ENCODE results near the gene GFOD1. TPM values are rescaled to one million over a fixed set of nuclear protein-coding genes. Genes with fewer than 3 reads are reported as not detected.
A peak's percentile ranks its signal among the peaks of the same experiment; 100 is the strongest.

The GFOD1 gene
- total RNA-seq, 2 donors from 2014 or later = 3.3 to 5.2 TPM

DNA sequence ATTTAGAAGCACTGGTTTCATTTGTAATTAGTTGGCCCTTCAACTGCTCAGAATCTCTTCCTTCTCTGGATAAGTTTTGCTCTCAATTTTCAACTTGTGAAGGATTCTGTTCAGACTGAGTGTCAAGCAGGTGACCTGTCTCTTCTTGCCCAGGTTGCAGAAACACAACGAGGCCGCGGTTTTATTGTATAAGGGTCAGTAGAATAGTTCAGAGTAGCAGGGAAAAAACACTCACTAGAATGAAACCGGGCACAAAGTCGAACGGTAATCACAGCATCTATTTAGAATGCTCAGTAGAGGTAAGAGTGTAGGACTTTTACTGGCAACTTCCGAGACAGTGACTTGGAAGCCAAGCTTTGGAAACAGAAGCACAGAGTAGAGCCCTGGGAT lies 17.9 kb upstream of the GFOD1 start:
- no peaks in the 10 kb centered on the region for H3K36me3 Mint-ChIP-seq (ENCODE audit: insufficient read depth in 2 of 2)
- H3K9me3 Mint-ChIP-seq = no peaks in the 10 kb centered on the region
- peaks cover 7% of the 10 kb centered on the region for H3K27me3 Mint-ChIP-seq (ENCODE audit: low read depth)
- DNase-seq (no peak), ATAC-seq (replicated peaks in 1 of 2) (no peak)
- H3K4me3 Mint-ChIP-seq = no peak overlapping the region
- H3K27ac Mint-ChIP-seq = no peak overlapping the region
- H3K4me1 Mint-ChIP-seq (ENCODE audit: low read depth) = peaks cover 3% of the 10 kb centered on the region

GRCh38 chr6:13504611-13505344 lies 17.4 kb upstream of the GFOD1 start:
- DNase-seq = no peak
- no peak overlapping the region for H3K4me3 Mint-ChIP-seq

GRCh38 chr6:13500915-13501314 lies 13.5 kb upstream of the GFOD1 start:
- Mint-ChIP-seq H3K4me1 (ENCODE audit: low read depth) (peaks cover 7% of the 10 kb centered on the region), H3K9me3 (no peaks in the 10 kb centered on the region), H3K4me3 (no peak overlapping the region), H3K27me3 (ENCODE audit: low read depth) (no peaks in the 10 kb centered on the region), H3K27ac (no peak overlapping the region), H3K36me3 (ENCODE audit: insufficient read depth in 2 of 2) (no peaks in the 10 kb centered on the region)
- DNase-seq (no peak), ATAC-seq (replicated peaks in 1 of 2) (no peak)

More at GRCh38 chr6:13504611-13505344, 17.4 kb upstream of the GFOD1 start:
- peaks cover 7% of the 10 kb centered on the region for H3K27me3 Mint-ChIP-seq (ENCODE audit: low read depth)
- H3K9me3 Mint-ChIP-seq = no peaks in the 10 kb centered on the region
- H3K36me3 Mint-ChIP-seq (ENCODE audit: insufficient read depth in 2 of 2) = no peaks in the 10 kb centered on the region
- no peak for ATAC-seq (replicated peaks in 1 of 2)
- no peak overlapping the region for H3K27ac Mint-ChIP-seq
- H3K4me1 Mint-ChIP-seq (ENCODE audit: low read depth) = peaks cover 7% of the 10 kb centered on the region

- Mint-ChIP-seq H3K36me3 (ENCODE audit: insufficient read depth in 2 of 2) (no peaks in the 10 kb centered on the region), H3K4me1 (ENCODE audit: low read depth) (peaks cover 7% of the 10 kb centered on the region), H3K27ac (no peak overlapping the region), H3K9me3 (no peaks in the 10 kb centered on the region), H3K27me3 (ENCODE audit: low read depth) (no peaks in the 10 kb centered on the region), H3K4me3 (no peak overlapping the region)
- ATAC-seq (replicated peaks in 1 of 2) = peak; percentile 50 to 59
- DNase-seq = no peak
Observed at GRCh38 chr6:13500264-13500663, 12.9 kb upstream of the GFOD1 start.

DNA sequence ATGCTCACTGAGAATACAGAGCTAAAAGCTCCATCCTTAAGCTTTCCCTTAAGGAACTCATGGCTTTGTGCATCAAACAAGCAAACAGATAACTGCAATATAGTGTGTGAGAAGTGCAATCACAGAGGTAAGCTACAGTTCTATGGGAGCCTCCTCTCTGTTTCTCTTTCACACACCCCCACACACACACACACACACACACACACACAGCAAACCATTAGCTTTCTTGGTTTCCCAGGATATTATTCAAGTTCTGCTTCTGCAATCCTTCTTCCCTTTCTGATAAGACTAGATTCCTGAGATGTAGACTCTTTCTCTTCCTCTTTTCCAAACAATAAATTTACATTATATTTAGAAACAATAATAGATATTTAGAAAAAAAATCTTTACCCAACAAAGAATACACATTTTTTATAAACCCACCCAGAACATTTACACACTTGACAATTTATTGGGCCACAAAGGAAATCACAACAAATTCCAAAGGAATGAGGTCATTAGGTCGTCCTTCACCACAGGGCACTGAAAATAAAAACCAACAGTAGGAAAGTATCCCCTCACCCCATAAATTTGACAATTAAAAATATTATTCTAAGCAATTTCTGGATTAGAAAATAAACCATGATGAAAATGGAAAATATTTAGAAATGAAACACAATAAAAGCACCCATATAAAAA lies 9.3 kb upstream of the GFOD1 start:
- H3K36me3 Mint-ChIP-seq (ENCODE audit: insufficient read depth in 2 of 2) = no peaks in the 10 kb centered on the region
- ATAC-seq (replicated peaks in 1 of 2) = no peak
- H3K27ac Mint-ChIP-seq = no peak overlapping the region
- H3K9me3 Mint-ChIP-seq = no peaks in the 10 kb centered on the region
- peaks cover 7% of the 10 kb centered on the region for H3K4me1 Mint-ChIP-seq (ENCODE audit: low read depth)
- no peak overlapping the region for H3K4me3 Mint-ChIP-seq
- DNase-seq = no peak
- H3K27me3 Mint-ChIP-seq (ENCODE audit: low read depth) = no peaks in the 10 kb centered on the region

- DNase-seq (no peak), ATAC-seq (replicated peaks in 1 of 2) (no peak)
- no peaks in the 10 kb centered on the region for H3K9me3 Mint-ChIP-seq
- H3K36me3 Mint-ChIP-seq (ENCODE audit: insufficient read depth in 2 of 2) = no peaks in the 10 kb centered on the region
- H3K27me3 Mint-ChIP-seq (ENCODE audit: low read depth) = no peaks in the 10 kb centered on the region
- H3K4me3 Mint-ChIP-seq = no peak overlapping the region
- H3K27ac Mint-ChIP-seq = no peak overlapping the region
- peaks cover 7% of the 10 kb centered on the region for H3K4me1 Mint-ChIP-seq (ENCODE audit: low read depth)
Observed at GRCh38 chr6:13495818-13496217, 8.4 kb upstream of the GFOD1 start.

GRCh38 chr6:13495112-13495776 lies 7.8 kb upstream of the GFOD1 start:
- H3K27me3 Mint-ChIP-seq (ENCODE audit: low read depth) = no peaks in the 10 kb centered on the region
- H3K4me1 Mint-ChIP-seq (ENCODE audit: low read depth) = peaks cover 4% of the 10 kb centered on the region

GRCh38 chr6:13494137-13494536 lies 6.7 kb upstream of the GFOD1 start:
- Mint-ChIP-seq H3K27ac (no peak overlapping the region), H3K36me3 (ENCODE audit: insufficient read depth in 2 of 2) (no peaks in the 10 kb centered on the region), H3K4me3 (no peak overlapping the region), H3K4me1 (ENCODE audit: low read depth) (no peaks in the 10 kb centered on the region), H3K27me3 (ENCODE audit: low read depth) (no peaks in the 10 kb centered on the region), H3K9me3 (no peaks in the 10 kb centered on the region)
- ATAC-seq (replicated peaks in 1 of 2) (no peak), DNase-seq (no peak)

More at GRCh38 chr6:13495112-13495776, 7.8 kb upstream of the GFOD1 start:
- H3K36me3 Mint-ChIP-seq (ENCODE audit: insufficient read depth in 2 of 2) = no peaks in the 10 kb centered on the region
- DNase-seq = no peak
- ATAC-seq (replicated peaks in 1 of 2) = no peak
- no peak overlapping the region for H3K4me3 Mint-ChIP-seq
- no peaks in the 10 kb centered on the region for H3K9me3 Mint-ChIP-seq
- no peak overlapping the region for H3K27ac Mint-ChIP-seq

GRCh38 chr6:13493147-13493546 lies 5.7 kb upstream of the GFOD1 start:
- H3K27ac Mint-ChIP-seq = no peak overlapping the region
- no peak for DNase-seq
- H3K9me3 Mint-ChIP-seq = no peaks in the 10 kb centered on the region
- H3K36me3 Mint-ChIP-seq (ENCODE audit: insufficient read depth in 2 of 2) = no peaks in the 10 kb centered on the region
- peaks cover 7% of the 10 kb centered on the region for H3K27me3 Mint-ChIP-seq (ENCODE audit: low read depth)
- no peaks in the 10 kb centered on the region for H3K4me1 Mint-ChIP-seq (ENCODE audit: low read depth)
- no peak overlapping the region for H3K4me3 Mint-ChIP-seq
- no peak for ATAC-seq (replicated peaks in 1 of 2)

- Mint-ChIP-seq H3K9me3 (no peaks in the 10 kb centered on the region), H3K4me3 (no peak overlapping the region), H3K4me1 (ENCODE audit: low read depth) (no peaks in the 10 kb centered on the region), H3K36me3 (ENCODE audit: insufficient read depth in 2 of 2) (no peaks in the 10 kb centered on the region), H3K27me3 (ENCODE audit: low read depth) (peaks cover 7% of the 10 kb centered on the region), H3K27ac (no peak overlapping the region)
- DNase-seq = no peak
- no peak for ATAC-seq (replicated peaks in 1 of 2)
Observed at GRCh38 chr6:13492357-13492756, 5.0 kb upstream of the GFOD1 start.

DNA sequence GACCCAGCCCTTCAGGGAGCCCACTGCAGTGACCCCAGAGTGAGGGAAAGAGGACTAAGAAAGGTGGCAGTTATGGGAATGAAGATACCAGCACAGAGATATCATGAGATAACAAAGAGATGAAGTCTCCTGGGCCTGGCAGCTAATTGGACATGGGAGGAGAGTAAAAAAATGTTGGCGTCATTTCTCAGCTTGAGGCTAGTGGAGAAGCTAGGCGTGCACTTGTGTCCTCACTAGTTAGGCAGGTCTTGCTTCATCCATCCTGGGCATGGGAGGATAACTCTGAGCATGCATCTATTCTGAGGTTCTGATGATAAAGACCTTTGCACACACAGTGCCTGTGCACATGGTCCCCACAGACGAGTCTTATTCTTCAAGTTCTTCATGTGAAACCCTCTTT lies 4.1 kb upstream of the GFOD1 start:
- H3K27ac Mint-ChIP-seq = no peak overlapping the region
- H3K9me3 Mint-ChIP-seq = no peaks in the 10 kb centered on the region

DNA sequence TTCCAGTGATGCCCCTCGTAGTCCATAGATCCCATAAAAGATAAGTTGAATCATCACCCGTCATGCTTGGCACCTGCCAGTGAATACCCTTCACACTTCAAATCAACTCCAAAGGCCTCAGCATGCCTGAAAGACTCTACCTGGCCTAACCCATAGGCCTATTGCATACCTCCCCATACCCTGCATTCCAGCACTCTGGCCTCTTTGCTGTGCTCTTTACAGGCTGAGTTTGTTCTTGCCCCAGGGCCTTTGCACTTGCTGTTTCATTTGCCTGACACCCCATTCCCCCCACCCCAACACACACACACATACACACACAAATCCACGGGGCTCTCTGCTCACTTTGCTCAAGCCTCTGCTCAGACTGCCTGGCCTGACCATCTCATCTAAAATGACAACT lies 3.0 kb upstream of the GFOD1 start:
- Mint-ChIP-seq H3K4me1 (ENCODE audit: low read depth) (peaks cover 11% of the 10 kb centered on the region), H3K27ac (no peak overlapping the region), H3K4me3 (no peak overlapping the region), H3K36me3 (ENCODE audit: insufficient read depth in 2 of 2) (no peaks in the 10 kb centered on the region), H3K27me3 (ENCODE audit: low read depth) (peaks cover 15% of the 10 kb centered on the region), H3K9me3 (no peaks in the 10 kb centered on the region)
- no peak for DNase-seq
- ATAC-seq (replicated peaks in 1 of 2) = no peak

More for the DNA sequence above, 4.1 kb upstream of the GFOD1 start:
- Mint-ChIP-seq H3K4me1 (ENCODE audit: low read depth) (no peaks in the 10 kb centered on the region), H3K36me3 (ENCODE audit: insufficient read depth in 2 of 2) (no peaks in the 10 kb centered on the region), H3K4me3 (no peak overlapping the region), H3K27me3 (ENCODE audit: low read depth) (peaks cover 7% of the 10 kb centered on the region)
- no peak for ATAC-seq (replicated peaks in 1 of 2)
- DNase-seq = no peak

DNA sequence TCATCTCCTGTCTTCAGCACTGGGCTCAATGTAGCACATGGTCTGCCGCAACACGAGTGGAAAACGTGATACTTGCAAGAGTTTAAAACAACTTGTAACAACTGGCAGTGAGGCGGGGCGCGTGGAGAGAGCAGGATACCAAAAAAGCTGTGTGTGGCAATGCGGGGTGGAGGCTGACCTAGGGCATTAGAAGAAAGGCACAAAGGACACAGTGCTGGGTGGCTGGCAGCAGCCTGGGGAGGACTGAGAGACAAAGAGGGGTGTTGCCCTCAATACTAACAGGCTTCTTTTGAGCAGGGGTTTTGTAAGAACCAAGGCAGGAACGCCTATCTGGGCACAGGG lies 1.5 kb upstream of the GFOD1 start:
- no peak overlapping the region for H3K27ac Mint-ChIP-seq
- H3K36me3 Mint-ChIP-seq (ENCODE audit: insufficient read depth in 2 of 2) = no peaks in the 10 kb centered on the region
- peaks cover 26% of the 10 kb centered on the region for H3K4me1 Mint-ChIP-seq (ENCODE audit: low read depth)
- no peaks in the 10 kb centered on the region for H3K9me3 Mint-ChIP-seq
- H3K27me3 Mint-ChIP-seq (ENCODE audit: low read depth) = peaks cover 17% of the 10 kb centered on the region
- ATAC-seq (replicated peaks in 1 of 2) = no peak
- peak overlapping the region in 1 of 2 donors; percentile 93 for H3K4me3 Mint-ChIP-seq
- DNase-seq = no peak
